Activated T-helper 1 cell treated with anti-CD3 and anti-CD28 coated beads, Interleukin-2, amount 50 U/mL, for 16 hours (primary cell): Measurements from ENCODE around the gene RNF208.
"Not testable (repeated sequence)": the region's sequence is repeated elsewhere in the genome, so short reads cannot be mapped to it uniquely, and the experiment has no call there.

Experiments used
- DNase-seq, 2 donors: peaks; one replicate each; pipeline ENCODE4 v3.0.0-alpha.2; 2020; ENCODE audit warnings: low read depth in 1 of 2, low spot score in 1 of 2

Gene RNF208

DNA sequence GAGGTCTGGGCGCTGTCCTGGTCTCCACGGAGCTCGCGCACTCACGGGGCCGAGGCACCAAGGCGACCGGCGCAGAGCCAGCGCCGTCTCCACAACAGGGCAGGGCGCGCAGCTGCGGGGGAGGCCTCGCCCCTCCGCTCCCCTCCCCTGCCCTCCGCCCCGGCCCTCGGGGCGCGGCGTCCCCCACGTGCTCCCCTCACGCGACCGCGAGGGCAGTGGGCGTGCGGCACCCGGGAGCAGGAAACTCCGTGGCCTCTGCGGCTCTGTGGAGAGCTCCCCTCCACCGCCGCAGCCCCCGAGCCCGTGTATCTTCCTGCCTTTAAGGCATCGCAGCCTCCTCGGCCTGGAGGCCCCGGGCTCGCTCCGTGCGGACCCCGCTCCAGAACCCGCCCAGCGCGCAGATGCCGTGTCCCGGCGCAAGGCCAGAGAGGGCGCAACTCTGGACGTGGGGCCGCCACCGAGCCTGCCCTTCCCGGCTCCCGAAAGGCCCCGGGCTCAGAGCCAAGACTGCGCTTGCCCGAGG lies 18.3 kb upstream of the RNF208 start:
- peak in 1 of 2 donors; percentile 62 for DNase-seq

- not testable (repeated sequence) for DNase-seq
Observed at GRCh38 chr9:137239541-137240200, 17.6 kb upstream of the RNF208 start.

GRCh38 chr9:137237759-137238726 lies 16.0 kb upstream of the RNF208 start:
- DNase-seq = no peak

DNA sequence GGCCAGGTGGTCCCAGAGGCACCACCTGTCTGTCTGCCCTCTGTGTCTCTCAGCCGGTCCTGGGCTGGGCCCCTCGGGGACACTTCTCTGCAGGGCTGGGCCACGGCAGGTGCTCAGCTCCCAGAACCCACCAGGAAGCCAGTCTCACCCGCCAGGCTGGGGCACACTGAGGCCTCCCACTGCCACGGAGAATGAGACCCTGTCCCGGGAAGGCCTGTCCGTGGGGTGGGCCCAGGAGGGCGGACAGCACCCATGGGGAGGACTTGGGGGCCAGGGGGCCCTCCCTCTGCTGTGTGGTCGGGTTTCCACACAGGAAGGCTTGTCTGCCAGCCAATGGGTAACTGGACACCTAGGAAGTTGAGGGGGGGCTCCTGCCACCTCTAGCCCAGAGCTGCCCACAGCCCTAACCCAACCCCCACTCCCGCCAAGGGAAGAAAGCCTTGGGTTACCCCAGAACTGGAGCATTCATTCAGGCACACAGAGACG lies 14.9 kb upstream of the RNF208 start:
- DNase-seq = no peak

DNA sequence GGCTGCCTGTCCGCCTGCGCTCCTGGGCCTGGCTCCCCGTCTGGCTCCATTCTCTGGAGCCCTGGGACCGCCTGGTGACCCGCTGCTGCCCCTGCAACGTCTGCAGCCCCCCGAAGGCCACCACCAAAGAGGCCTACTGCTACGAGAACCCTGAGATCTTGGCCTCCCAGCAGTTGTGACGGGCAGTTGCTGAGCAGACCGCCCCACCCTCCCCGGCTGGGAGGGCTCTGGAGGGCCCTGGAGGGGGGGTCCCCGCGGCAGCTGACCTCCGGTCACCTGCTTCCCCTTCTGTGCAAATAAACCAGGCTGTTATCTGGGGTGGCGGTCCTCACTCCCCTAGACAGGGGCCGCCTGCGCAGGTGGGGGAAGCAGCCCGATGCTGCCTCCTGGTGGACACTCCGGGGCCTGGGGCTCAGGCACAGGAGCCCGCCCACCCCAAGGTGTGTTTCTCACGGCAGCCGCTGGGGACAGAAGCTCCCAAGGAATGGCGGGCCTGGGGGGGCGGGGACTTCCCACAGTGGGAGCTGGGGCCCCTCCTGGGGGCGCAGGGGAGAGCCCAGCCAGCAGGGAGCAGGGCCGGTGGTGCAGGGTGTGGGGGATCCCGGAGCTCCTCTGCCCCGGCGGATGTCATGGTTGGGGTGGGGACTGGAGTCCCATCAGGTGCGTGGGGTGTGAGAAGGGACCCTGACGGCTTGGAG lies 14.3 kb upstream of the RNF208 start:
- peak; percentile 83 to 84 for DNase-seq

GRCh38 chr9:137235424-137236237 lies 13.6 kb upstream of the RNF208 start:
- no peak for DNase-seq

DNA sequence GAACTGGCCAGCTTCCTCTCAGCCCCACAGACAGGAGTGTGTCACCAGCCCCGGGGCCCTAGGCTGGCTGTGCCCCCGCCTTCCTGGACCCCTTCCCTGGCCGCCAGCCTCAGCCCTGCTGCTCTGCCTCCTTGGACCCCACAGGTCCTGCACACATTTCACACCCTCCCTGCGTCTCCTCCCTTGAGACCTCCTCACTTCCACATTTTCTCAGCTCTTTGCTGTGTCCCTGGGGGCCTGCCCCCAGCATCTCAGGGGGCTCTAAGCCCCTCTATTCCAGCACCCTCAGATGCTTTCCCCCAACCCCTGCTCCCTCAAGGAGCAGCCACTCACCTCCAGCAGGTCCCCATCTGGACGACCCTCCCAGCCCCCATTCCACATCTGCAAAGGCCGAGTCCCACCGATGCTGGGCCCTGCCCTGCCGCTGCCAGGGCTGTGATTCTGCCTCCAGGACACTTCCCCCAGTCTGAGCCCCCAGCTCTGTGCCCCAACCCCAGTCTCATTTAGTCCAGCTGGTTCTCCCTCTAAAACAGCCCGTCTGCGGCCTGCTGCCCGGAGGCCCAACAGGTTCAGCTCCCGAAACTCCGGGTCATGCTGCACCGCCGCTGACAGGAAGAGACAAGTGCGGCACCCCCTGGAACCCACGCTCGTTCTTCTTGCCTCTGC lies 12.9 kb upstream of the RNF208 start:
- DNase-seq = no peak

GRCh38 chr9:137234055-137234697 lies 12.1 kb upstream of the RNF208 start:
- DNase-seq = no peak

GRCh38 chr9:137233143-137233980 lies 11.3 kb upstream of the RNF208 start:
- DNase-seq = no peak

DNA sequence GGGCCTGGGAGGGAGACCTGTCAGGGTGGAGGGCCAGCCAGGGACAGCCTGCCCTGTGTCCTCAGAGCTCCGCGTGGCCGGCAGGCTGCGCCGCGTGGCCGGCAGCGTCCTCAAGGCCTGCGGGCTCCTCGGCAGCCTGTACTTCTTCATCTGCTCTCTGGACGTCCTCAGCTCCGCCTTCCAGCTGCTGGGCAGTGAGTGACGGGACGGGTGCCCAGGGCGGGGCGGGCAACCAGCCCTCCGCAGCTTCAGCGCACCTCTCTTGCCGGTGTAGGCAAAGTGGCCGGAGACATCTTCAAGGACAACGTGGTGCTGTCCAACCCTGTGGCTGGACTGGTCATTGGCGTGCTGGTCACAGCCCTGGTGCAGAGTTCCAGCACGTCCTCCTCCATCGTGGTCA lies 10.5 kb upstream of the RNF208 start:
- no peak for DNase-seq

DNA sequence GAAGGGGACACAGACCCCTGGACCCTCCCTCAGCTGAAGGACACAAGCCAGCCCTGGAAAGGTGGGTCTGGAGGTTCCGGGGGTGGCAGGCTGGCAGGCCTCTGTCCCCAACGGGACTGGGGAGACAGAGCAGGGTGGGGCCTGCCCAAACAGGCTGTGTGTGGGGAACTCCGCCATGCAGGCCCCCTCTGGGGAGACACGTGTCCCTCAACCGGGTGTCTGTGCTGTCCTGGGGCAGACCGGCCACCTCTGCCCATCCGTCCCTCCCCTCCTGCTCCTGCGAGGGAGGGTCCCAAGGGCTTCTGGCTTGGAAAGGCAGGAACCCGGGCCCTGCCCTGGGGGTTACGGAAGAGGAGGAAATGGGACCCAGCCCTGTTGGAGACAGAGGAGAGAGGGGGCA lies 10.1 kb upstream of the RNF208 start:
- no peak for DNase-seq

GRCh38 chr9:137231372-137232039 lies 9.5 kb upstream of the RNF208 start:
- DNase-seq = no peak

- no peak for DNase-seq
Observed at GRCh38 chr9:137230705-137231371, 8.8 kb upstream of the RNF208 start, which contains the start of gene SLC34A3. Gene SLC34A3, plus strand, starts transcription at chr9:137230901. Its CDS starts 802 bp downstream, at chr9:137231703.

- DNase-seq = no peak
Observed at GRCh38 chr9:137229903-137230704, 8.1 kb upstream of the RNF208 start.

DNA sequence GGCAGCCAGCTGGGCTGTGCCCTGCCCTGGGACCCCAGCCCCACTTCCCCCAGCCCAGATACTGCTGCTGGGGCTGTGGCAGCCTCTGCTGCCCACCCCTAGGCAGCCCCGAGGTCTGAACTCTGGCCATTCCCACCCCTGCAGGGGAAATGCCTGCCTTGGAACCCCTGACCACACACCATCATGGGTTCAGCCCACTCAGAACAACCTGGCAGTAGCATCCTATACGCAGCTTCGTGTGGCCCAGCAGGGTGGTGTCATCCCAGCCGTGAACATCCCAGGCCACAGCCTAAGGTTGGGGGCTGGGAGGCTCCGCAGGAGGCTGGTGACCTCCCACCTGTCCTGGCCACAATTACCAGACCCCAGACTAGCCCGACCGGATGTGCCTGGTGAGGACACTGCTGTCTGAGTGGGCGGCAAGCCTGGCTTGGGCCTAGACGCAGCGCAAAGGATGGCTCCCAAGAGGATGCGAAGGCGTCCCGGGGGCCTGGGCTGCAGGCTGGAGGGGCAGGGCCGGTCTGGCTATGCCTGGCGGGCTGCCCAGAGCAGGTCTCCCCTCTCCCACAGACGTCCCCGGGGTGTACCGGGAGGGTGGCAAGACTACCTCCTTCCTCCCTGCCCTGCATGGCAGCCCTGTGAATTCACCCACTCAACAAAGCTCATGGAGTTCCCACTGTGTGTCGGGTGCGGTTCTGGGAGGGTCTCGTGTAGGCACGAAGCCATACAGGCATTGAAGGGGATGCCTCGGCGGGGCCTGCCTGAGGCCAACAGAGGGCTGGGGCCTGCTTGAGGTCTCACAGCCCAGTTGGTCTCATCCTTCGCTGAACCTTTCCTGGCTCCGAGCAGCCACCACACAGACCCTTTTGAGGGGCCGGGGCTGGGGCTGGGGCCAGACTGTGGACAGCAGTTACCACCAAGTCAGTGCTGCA lies 7.2 kb upstream of the RNF208 start:
- DNase-seq = no peak
